Hindlimb muscle (tissue), 1 donor: ENCODE results near the gene NRXN2. TPM values are rescaled to one million over a fixed set of nuclear protein-coding genes. Genes with fewer than 3 reads are reported as not detected.

ENCODE experiments used
- DNase-seq: peaks from one replicate; pipeline ENCODE4 v3.0.0-alpha.2; 2013
- polyA plus RNA-seq: library from polyadenylated mRNA; unstranded; fragments of 120-200 nt; gene quantifications from one replicate; pipeline ENCODE4 v1.2.1, GENCODE V29; 2013; ENCODE audit not compliant: insufficient read length

The NRXN2 gene
- polyA plus RNA-seq, 1 donor = 32.6 TPM

GRCh38 chr11:64696045-64696444 is 27.0 kb downstream of the NRXN2 start:
- DNase-seq = no peak

GRCh38 chr11:64695548-64695947 is 27.4 kb downstream of the NRXN2 start:
- DNase-seq = no peak

GRCh38 chr11:64694821-64695365 is 28.1 kb downstream of the NRXN2 start:
- DNase-seq = no peak

DNA sequence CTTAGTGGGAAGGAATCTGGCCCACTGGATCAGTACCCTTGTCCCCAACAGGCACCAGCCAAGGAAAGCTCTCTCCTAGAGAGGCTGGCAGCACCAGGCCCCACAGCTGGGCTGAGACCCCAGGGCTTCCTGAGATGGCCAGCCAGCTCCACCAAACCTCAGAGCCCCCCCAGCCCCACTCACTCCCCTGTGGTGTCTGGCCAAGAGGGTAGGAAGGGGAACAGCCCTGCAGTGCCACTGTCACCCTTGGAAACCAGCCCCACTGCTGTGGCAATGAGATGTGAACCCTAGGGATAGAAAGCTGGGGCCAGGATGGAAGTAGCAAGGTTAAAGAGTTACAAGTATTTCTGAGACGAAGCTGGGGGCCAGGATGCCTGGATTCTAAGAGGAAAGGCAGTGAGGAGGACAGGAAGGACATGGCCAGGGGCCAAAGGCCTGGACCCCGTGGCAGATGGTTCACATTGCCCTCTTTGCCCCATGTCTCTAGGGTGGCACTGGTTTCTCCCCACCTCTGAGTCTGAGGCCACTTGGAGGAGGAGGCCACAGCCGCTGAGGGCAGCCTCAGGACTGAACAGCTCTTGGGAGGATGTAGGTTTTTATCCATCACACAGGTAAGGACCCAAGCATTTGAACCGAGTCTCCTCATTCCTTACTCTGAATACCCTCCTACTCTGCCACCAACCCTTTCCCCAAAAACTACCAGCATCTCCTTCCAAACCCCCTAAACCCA is 28.8 kb downstream of the NRXN2 start:
- DNase-seq = no peak

- no peak for DNase-seq
Measured at GRCh38 chr11:64692764-64693331, 30.1 kb downstream of the NRXN2 start.

DNA sequence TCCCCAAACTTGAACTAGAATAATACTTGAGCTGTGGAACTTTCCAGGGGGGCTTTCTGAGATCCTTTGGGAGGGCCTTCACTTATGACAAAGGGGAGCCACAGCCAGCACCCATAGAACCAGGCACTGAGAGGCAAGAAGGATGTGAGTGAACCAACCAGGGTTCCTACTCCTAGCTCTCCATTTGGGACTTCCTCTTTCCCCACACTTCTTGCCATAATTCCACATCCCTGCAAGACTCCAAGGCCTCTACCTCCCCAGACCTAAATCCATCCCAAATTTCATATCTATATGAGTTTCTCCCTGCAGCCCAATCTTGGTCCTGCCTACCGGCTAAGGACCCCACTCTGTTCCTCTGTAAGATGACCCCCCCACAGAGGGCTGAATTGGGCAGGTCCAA is 31.5 kb downstream of the NRXN2 start:
- DNase-seq = no peak

DNA sequence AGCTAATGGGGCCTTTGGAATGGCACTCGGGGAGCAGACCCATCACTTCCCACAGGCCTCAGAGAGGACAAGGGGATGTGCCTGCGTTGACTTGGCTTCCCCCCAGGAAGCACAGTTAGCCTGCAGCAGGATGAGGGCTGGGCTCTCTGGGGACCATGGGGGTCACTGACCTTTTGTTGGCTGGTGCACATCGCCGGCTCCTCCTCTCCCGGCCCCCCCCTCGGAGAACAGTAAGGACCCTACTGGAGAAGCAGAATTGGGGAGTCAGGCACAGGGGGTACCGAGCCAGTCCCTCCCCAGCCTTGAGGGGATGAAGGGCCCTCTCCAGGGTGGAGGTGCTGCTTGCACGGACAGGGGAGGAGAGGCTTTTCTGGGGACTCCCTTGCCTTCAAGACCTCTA is 32.8 kb downstream of the NRXN2 start:
- no peak for DNase-seq

DNA sequence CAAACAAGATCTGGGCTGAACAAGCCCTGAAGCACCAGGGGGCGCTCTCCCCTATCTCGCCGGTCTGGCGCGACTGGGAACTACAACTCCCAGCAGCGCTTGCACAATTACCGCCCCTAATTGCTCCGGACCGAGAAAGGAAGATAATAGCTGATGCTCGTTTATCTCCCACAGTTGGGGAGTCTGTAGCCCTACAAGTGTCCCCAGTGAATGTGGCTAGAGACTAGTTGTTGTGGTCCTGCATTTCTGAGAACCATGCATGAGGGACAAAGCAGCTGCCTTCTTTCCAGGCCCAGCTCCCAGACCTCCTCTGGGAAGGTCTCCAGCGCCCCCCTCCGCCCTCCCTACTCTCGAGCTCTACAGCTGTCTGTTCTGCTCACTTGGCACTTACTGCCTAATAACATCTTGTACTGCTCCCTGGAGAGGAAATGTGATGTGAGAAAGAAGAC is 34.4 kb downstream of the NRXN2 start:
- peak; percentile 92 for DNase-seq

GRCh38 chr11:64687643-64688533 is 35.1 kb downstream of the NRXN2 start:
- DNase-seq = no peak

DNA sequence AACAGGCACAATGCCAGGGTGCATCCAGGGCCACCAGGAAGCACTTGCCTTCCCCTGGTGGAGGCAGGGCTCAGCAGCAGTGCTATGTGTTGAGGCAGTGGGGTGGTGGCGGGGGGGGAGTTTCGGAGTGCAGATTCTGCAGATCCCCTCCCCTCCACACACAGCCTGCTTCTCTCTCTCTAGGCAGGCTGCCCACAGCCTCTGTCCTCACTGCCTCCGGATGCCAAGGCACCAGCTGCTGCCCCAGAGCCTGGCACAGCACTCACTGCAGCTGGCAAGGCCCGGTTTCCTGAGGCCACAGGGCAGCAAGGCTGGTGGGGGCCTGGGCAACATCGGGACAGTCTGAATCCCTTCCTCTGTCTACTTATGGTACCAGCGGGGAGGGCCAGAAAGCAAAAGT is 35.8 kb downstream of the NRXN2 start:
- DNase-seq = peak; percentile 48

- no peak for DNase-seq
Measured at GRCh38 chr11:64686466-64687170, 36.4 kb downstream of the NRXN2 start.

- no peak for DNase-seq
Measured at GRCh38 chr11:64685536-64685935, 37.5 kb downstream of the NRXN2 start.

DNA sequence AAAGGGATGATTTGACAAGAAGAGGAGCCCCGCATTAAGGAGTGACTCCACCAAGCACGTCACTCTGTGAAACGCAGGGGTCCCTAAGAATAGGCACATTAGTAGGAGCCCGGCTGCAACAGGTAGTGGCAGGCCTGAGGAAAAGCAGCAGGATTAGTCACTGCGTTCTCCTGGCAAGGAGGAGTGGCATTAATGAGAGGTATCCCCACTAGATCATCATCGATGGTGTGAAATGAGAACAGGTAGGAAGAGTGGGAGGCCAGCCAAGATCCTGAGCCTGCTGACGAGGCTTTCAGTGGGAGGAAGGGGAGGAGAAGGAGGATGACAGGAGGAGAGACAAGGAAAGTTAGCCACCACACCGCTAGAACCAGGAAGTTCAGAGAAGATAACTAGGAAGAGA is 38.6 kb downstream of the NRXN2 start:
- DNase-seq = no peak

DNA sequence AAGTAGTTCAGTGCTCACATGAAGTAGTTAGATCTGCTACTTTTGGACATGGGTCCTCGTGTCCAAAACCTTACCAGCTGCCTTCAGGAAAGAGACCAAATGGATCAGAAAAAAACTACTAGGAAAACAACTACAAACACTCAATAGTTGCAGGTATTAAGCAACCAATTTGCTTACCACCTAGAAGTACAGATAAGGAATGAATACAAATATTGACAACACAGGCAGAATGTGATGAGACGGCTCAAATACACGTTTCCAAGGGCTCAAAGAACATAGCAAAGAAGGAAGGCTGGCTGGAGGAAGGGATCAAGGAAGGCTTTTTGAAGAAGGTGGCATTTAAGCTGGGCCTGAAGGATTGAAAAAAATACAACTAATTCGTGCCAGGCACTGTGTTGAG is 41.8 kb downstream of the NRXN2 start:
- no peak for DNase-seq

GRCh38 chr11:64679846-64680245 is 43.2 kb downstream of the NRXN2 start:
- no peak for DNase-seq

- DNase-seq = no peak
Measured at GRCh38 chr11:64677441-64678023, 45.5 kb downstream of the NRXN2 start.

DNA sequence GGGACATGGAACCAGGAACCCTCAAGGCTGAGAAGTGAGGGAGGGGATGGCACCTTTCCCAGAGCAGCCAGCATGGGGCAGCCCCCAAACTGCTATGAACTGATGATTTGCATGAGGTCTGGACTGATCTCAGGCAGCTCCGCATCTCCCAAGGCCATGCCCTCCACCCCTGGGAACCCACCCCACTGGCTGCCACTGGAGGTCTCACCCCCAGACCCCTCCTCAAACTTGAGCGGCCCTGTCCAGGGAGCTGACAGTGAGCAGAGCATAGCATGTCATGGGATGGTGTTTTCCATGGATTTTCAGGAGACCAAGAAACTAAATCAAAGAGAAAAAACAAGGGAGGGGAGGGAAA is 46.8 kb downstream of the NRXN2 start:
- no peak for DNase-seq

DNA sequence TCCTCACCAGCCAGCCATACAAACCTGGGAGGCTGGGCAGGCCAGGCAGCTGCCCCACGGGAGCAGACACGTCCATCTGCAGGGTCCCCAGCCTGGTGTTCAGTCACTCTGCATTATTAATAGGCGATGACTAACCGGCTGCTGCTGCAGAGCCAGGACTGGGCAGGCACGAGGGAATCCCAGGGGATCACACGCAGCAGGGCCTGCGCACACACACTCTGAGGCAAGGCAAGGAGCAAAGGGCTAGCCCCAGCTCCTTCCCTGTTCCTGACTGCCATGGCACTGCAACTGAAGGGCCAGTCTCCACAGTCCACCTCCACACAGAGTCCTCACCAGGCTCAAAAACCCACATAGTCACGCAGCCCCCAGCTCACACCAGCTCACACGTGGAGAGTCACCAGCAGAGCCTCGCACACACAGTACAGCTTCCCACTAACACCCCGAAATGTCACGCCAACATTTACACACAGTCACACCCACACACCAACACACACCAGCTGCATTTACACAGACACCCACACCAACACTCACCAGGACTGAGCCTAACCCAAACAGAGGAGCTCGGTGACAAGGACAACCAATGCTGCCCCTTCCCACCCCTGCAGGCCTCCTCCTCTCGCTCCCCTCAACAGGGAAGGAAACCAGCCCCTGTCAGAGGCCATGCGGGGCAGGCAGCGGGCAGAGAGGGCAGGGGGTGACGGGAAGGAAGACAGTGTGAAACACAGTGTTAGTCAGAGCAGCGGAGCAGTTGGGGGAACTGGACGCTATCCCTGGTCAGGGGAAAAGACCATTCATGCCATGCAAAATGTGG is 47.3 kb downstream of the NRXN2 start:
- peak; percentile 69 for DNase-seq

GRCh38 chr11:64674774-64675173 is 48.2 kb downstream of the NRXN2 start:
- DNase-seq = no peak

- no peak for DNase-seq
Measured at GRCh38 chr11:64673279-64673678, 49.7 kb downstream of the NRXN2 start.

- no peak for DNase-seq
Measured at GRCh38 chr11:64672875-64673274, 50.1 kb downstream of the NRXN2 start.
